DLD1 (cell line): Measurements from ENCODE around the gene NR4A2.

Source experiments
- in situ Hi-C: cut with HindIII; loops from 2 replicates; pipeline ENCODE4 v1.10.0; 2017; ENCODE audit warnings: low sequenced_read_pairs

Gene NR4A2

DNA sequence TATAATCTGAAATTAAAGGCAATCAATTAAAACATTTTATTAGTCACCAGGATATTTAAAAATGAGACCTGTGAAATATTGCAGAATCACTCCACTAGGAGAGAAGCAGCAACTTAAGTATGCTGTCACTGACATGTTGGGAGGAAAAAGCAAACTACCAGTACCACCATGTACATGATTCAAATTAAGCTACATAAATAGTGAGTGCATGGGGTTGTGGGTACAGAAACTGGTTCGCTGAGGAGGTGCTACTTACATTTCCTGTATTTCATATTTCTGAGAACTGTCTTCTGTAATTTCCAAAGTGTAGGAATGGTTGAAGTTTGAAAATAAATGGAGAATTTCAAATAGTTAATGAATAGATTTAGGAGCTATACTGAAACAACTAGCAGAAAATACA, 7.9 kb upstream of the NR4A2 start:
- in situ Hi-C loops: no loop called here

DNA sequence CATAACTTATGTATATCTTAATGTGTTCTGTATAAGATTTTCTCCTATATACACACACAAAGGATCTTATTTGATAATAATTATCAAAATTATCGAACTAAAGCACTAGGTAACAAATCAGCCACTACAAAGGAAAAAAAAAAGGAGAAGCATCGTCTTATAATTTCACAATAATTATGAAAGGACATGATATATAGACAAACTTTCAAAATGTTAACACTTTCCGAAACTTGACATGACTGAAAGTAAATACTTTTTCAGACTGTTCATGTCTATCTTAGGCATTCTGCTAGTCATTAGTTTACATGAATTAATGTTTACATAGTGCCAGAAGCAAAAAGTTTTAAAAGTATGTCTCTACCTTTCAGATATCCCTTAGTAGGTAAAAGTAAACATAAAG, 7.3 kb upstream of the NR4A2 start:
- in situ Hi-C loops: no loop called here

DNA sequence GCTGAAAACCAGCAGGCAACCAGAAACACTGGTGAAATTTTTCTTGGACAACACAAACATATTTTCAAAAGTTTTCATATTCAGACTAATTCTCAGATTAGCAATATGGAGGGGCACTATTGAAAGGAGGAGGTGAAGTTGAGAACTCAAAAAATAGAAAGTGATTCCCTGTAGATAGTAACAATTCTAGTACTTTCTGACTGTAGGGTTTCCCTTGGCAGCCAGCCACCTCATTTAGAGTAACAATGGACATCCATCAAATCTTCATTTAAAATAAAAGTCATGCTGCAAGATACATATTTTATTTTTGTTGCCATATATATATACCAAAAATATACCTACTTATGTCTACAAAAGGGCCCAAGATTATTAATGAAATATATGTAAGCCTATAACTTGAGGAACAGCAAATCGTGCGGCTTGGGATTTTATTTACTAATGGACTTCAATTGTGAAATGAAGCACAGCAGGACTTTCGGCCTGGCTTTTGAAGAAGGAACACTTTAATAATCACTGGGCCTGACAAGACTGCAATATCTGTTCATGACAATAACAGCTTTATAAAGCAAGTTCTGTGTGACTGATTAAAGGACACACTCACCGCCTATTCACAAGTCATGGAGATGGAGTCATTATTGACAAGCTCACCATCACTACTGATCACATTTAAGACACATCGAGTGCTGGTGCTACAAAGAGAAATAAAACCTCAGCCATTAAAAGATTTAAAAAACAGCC, 6.8 kb upstream of the NR4A2 start:
- in situ Hi-C loops: no loop called here

DNA sequence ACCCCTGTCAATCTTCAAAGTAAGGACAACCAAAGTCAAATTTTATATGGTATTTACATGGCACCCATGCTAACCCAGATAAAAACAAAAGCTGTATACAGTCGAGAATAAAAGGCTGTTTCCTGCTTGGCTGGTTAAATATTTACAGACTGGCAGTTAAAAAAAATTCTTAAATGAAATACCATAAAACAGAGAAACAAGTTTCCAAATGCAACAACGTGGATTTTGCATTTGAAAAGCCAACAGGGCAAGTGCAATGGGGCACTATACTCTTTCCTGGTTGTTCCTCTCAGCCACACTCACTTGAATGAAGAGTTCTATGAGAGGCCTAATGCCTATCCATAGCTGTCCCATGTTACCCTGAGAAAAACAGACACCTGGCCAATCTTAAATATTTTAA, 6.1 kb upstream of the NR4A2 start:
- in situ Hi-C loops: no loop called here

DNA sequence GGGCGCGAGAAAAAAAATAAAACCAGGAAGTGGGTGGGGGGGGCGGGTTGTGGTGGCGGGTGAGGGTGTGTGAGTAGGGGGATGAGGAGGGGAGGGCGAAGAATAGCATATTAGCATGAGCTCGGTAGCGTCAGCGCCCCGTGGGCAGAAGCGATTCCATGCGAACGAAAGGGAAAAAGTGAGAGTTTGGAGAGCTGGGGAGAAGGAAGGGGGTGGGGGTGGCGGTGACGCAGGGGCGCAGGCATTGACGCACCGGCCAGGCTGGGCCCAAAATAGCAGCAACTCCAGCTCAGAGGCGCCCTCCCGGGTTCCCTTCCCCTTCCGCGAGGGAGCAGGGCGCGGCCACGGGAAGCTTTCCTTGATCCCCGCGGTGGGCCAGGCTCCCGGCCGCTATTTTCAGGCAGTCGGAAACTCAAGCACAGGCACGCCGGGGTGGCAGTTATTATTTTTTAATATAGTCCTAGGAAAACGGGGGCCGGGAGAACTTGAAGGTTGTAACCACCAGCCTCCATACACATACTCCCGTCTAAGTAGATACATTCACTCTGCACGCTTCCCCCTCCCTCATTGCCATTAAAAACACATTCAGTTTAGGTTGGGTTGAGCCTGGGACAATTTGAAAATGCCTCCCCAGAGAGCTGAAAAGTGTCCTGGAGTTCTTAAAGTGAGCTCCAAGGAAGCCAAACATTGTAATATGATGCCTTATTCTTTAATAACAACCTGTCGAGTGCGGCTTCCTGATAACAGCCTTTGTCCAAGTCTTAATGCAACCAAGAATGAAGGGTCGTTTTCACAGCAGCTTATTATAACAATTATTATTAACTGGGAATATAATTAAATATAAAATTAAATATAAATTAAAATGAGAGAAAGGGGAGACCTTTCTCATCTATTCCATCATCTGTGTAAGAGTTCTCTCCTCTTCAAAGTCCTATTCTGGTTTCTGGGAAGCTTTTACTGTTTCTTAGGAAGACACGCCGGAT, 2.3 kb upstream of the NR4A2 start:
- in situ Hi-C loops: no loop called here

DNA sequence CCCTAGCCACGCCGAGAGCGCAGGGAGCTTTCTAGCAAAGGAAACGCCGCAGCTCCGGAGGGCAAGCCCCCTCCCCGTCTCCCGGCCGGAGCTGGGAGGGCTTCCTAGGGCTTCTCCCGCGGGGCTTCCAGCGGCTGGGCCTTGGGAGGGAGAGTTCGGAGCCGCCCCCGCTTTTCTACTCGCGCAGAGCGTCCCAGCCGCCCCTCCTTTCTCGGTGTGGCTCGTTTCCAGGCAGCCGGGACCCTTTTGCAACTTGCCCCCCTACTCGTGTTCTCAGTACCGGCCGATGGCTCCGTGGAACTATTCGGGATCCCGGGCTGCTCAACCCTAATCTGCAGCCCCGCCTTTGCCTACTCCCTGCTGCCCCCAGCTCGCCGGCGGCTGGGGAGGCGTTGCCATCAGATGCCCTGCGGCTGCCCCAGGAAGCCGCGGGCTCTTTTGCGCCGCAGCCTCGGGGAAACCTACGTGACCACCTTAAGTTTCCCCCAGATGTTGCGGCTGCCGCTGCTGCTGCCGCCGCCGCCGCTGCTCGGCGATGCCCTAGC, 1.5 kb upstream of the NR4A2 start:
- in situ Hi-C loops: no loop called here

DNA sequence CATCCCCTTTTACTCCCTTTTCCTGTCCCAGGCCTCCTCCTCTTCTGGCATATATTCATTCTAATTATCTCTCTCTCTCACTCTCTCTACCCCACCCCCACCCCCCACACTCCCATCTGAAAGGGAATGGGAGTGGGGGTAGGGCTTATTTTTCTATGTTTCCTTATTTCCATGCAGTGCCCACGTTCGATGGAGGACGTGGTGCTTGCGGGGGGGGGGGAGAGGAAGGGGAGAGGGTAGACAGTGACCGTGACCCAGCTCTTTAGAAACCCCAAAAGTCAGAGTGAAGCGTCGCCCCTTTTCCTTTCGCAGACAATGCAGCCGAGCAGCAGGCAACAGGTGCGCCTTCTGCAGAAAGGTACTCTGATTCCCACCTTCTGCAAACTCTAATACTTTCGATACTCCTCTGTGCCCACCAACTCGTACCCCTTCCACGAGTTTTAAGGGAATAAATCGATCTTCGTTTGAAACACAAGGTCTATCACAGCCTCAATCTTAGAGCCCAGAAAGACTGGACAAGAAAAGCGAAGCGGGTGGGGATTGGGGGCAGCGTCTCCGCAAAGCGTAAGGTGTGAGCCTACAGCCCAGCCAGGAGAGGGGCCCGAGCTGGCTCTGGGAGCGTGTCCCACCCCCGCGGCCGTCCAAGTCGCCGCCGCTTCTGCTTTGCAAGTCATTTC, 891 bp upstream of the NR4A2 start:
- in situ Hi-C loops: no loop called here

DNA sequence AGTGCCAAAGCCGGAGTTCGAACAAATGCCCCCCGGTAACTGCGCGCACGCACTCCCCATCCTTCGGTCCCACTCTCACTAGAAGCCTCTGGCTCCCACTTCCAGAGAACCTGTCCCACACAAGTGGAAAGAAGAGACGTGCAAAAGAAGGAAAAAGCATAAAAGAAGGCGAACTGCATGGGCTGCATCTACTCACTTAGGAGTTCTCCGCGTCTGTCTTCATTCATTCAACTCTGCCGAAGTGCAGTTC, 312 bp downstream of the NR4A2 start:
- in situ Hi-C loops: no loop called here

DNA sequence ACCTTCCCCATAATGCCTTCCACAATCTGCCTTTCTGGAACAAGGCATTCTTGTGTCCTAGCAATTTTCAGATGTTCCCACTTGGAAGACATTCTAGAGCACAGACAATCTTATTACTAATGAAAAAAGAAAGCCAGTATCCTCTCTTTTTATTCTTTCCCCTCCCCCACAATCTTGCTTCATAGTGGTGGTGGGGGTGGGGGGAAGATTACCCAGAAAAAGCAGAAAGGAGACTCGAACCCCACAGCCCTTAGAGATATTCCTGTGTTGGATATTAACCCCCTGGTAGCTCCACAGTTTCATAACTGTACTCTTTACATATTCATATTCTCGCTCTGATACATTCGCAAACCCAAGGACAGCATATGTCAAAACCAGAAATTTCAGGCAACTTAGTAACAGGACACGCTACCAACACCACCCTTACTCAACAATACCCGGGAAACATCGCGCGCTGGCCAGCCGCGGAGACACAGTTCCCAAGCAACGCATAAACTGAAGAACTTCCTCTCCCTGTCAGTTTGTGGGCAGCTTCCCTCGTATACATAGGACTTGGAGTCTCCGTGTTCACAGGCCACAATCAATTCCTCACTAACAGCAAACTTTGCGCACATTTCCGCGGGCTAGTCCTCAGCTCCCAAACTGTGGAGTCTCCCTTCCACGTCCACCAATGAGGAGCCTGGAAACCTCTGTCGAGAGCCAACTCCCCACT, 793 bp downstream of the NR4A2 start:
- in situ Hi-C loops: no loop called here

DNA sequence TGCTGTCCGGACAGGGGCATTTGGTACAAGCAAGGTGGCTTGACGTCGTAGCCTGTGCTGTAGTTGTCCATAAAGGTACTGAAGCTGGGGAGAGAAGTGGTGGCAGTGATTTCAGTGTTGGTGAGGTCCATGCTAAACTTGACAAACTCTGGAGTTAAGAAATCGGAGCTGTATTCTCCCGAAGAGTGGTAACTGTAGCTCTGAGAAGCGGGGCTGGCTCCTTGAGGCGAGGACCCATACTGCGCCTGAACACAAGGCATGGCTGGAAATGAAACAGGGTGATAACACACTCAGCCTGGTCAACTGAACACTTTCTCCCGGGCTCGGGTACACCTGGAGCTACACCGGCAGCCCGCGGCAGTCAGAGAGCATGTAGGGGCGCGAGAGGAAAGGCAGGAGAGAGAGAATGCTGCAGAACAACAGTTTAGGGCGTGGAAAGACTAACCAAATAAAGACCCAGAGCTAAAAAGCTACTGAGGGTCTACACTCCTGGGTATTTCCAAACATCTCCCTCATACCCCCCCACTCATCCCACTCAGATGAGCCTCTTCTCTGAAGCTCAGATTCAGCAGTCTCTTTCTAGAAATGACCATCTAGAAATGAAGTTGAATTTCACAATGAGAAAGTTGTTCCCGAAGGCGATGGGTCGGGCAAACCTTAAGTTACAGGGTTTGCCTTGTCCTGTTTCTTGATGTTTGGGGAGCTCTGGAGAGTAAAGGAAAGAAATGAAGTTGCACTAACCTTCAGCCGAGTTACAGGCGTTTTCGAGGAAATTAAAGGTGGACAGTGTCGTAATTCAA, 2.4 kb downstream of the NR4A2 start:
- in situ Hi-C loops: no loop called here

DNA sequence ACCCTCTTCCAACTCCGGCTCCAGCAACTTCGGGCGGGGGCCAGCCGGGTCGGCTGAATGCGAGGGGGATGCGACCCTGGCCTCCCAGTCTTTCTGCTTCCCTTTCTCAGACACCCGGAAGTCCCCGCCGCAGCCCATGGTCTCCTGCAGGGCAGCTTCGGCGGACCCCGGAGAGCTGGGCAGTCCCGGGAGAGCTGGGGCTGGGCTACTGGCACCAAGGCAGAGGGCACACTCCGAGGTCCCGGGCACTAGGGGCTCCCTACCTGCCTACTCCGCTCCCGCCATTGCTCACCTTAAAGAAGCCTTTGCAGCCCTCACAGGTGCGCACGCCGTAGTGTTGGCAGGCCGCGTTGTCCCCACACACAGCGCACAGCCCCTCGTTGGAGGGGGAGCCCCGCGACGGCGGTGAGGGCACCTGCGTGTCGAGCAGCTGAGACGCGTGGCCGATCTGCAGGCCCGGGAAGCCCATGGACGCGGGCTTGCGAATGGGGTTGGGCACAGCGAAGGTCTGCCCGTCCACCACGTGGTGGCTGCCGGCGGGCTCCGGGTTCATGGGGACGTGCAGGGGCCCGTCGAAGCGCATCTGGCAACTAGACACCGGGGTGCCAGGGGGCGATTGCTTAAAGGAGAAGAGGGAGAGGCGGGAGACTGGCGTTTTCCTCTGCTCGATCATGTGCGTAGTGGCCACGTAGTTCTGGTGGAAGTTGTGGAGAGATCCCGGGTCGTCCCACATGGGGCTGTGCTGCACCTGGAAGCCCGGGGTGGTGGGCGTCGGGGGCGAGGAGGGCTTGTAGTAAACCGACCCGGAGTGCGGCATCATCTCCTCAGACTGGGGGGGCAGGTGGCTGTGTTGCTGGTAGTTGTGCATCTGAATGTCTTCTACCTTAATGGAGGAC, 3.2 kb downstream of the NR4A2 start:
- in situ Hi-C loops: no loop called here

DNA sequence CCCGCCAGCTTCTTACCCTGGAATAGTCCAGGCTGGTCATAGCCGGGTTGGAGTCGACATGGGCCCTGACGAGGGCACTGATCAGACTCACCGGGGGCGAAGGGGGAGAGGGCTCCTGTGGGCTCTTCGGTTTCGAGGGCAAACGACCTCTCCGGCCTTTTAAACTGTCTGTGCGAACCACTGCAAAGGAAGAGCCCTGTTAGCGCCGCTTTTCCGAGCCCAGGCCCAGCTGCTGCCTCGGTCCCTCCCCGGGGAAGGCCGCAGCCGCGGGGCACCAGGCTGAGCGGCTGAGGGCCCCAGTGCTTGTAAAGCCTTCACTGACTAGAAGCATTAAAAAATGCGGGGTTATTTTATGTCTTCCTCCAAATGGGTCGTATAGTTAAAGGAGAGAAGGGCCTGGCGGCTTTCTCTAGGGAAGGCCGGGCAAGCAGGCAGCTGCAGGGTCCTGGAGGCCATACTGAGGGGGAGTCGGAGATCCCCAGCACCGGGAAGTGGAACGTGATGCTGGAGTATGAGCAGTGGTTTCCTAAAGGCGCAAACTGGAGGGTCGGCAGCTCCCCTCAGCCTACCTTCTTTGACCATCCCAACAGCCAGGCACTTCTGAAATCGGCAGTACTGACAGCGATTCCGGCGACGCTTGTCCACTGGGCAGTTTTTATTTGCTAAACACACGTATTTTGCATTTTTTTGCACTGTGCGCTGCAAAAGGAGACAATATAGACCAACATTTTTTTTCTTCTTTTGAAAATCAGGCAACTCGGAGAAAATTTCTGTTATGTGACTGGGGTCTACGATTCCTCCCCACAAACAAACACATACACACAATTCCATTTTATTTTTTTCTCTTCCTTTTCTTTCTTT, 4.5 kb downstream of the NR4A2 start:
- in situ Hi-C loops: no loop called here

DNA sequence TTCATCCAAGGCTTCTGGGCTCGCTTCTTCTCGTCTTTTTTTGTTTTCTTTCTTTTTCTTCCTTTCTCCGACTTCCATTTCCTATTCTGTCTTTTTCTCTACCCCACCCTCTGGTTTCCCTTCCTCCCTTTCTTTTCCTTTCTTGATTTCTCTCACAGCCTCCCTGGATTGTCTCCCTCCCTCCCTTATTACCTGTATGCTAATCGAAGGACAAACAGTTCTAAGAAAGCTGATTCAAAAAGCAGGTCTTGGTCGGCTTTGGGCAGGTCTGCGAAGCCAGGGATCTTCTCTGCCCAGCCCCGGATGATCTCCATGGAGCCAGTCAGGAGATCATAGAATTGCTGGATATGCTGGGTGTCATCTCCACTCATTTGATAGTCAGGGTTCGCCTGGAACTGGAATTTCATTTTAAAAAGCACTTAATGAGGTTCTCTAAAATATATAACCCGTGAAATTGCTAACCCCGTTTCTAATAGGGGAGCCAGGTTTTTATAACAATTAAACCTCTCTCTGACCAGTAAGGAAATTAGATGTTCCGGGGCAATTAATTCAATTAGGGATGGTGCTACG, 5.9 kb downstream of the NR4A2 start:
- in situ Hi-C loops: no loop called here

DNA sequence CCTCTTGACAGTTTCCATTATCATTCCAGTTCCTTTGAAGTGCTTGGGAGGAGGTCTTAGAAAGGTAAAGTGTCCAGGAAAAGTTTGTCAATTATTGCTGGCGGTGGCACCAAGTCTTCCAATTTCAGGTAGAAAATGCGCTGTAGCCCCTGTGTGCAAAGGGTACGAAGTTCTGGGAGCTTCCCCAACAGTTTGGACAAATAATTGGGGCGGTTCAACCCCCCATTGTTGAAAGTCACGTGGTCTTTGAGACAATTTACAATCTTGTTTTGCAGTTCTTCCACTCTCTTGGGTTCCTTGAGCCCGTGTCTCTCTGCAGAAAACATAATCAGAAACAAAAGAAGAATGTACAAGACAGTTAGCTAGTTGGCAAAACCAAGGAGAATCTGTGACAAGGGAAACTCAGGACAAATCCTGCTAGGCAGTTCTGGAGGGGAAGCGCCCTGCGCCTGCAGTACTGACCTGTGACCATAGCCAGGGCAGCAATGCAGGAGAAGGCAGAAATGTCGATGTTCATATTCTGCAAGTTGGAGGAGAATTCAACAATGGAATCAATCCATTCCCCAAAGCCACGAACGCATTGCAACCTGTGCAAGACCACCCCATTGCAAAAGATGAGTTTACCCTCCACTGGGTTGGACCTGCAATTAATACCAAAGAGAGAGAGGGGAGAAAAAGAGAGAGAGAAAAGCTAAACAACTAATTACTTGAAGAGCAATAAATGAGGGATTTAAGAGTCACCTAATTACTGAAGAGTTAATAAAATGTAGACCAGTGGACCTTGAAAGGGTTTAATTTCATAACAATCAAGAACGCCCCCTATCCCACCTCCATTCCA, 6.6 kb downstream of the NR4A2 start:
- in situ Hi-C loops: no loop called here

DNA sequence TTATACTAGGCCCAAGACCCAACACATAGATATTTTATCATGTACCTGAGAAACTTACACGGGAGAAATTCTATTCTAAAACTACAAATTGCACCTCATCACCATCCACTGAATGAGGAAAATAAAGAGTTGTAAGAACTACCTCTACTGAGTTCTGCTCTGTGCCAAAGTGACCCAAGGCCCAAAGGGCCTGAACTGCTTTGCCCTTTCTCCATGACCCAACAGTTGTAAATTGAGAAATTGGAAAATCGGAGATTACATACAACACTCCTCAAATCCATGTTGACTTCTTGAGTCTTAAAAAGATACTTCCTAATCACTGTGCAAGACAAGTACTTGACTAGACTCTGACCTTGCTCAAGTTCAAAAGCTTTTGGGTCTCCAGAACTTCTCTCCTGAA, 8.8 kb downstream of the NR4A2 start:
- in situ Hi-C loops: no loop called here

DNA sequence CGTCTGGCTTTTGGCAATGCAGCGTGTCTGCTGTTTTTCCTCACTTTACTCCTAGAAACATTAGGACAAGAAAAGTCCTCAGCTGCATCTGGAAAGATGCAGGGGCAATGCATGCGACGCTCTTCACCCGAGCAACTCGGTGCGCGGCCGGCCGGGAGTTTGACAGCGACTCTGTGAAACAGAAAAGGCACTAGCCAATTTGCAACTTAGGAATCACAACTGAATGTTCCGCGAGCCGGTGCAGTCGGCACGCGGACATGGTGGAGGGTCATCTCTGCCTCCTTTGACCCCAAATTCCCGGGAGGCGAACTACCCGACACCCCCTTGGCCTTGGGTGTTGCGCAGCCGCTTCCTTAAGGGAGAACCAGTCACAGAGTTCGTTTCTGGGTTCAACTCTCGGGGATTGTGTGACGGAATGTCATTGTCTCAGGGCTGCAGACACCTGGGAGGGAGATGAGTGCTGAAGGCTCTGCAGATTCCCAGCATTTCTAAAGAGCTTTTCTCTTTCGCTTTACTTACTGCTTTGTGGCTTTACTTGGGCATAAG, 9.8 kb downstream of the NR4A2 start:
- in situ Hi-C loops: no loop called here
